Measurements from ENCODE around the gene RERE. TPM values are rescaled to one million over a fixed set of nuclear protein-coding genes. Genes with fewer than 3 reads are reported as not detected.

Gene RERE
- total RNA-seq, 1 experiment from 2014 or later, result 40.6 TPM

DNA sequence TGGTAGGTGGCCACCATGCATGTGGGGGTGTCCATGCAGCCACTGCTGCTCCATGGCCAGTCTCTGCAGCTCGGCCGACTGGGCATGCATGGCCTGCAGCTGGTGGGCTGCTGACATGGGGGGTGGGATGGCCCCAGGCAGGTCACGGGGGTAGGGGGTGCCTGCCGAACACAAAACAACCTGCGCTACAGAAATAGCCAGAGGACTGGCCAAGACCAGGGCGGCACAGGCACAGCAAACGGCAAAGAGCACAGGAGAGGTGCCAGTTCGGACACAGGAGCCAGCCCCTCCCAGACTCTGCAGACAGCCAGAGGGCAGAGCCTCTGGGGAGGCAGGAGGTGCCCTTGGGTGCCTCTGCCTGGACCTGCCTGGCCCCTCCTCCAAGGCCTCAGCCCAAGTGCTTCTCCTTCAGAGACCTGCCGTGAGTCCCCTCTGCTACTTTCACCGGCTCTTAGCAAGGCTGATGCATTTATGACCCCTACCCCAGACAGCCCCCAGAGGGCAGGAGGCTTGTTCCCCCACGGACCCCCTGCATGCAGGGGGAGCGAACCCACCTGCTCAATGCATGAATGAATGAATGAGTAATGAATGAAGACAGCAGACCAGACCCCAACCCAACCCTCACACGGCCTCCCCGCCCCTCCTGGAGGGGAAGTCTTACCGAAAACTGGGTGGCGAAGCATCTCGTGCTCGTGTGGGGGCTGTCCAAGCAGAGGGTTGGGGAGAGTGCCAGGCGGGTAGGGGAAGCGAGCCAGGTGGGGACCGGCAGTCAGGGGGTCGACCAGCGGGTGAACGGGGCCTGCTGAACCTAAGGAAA lies 461.8 kb downstream of the RERE start:
- no peak overlapping the region for H2AFZ ChIP-seq (ENCODE audit: low read depth, low read length, poor library complexity, severe bottlenecking)
- POLR2A ChIA-PET, result no interaction called here
- CTCF ChIA-PET, result no interaction called here
- H3K27ac ChIP-seq (ENCODE audit: low read depth, low read length), result no peak overlapping the region
- TF ChIP-seq TCF7L2 (IDR thresholded peaks at IDR 0.05; ENCODE audit: borderline replicate concordance, extremely low read depth, insufficient read depth, insufficient read length), result no peak
- no peak for TF ChIP-seq EZH2 (IDR thresholded peaks at IDR 0.05)
- TF ChIP-seq, protein P1, sequence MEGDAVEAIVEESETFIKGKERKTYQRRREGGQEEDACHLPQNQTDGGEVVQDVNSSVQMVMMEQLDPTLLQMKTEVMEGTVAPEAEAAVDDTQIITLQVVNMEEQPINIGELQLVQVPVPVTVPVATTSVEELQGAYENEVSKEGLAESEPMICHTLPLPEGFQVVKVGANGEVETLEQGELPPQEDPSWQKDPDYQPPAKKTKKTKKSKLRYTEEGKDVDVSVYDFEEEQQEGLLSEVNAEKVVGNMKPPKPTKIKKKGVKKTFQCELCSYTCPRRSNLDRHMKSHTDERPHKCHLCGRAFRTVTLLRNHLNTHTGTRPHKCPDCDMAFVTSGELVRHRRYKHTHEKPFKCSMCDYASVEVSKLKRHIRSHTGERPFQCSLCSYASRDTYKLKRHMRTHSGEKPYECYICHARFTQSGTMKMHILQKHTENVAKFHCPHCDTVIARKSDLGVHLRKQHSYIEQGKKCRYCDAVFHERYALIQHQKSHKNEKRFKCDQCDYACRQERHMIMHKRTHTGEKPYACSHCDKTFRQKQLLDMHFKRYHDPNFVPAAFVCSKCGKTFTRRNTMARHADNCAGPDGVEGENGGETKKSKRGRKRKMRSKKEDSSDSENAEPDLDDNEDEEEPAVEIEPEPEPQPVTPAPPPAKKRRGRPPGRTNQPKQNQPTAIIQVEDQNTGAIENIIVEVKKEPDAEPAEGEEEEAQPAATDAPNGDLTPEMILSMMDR (IDR thresholded peaks at IDR 0.05 in 2 of 3, conservative IDR thresholded peaks at IDR 0.05 in 1 of 3; ENCODE audit: borderline replicate concordance in 1 of 3, insufficient read depth in 1 of 3, low read depth in 2 of 3, low read length in 2 of 3), result no peak
- TF ChIP-seq EZH2phosphoT487 (IDR thresholded peaks at IDR 0.05; ENCODE audit: borderline replicate concordance), result no peak
- RAD21 ChIA-PET (ENCODE audit: low non-redundant PET in 1 of 2, low total read pairs in 2 of 2, uncharacterized antibody in 2 of 2, unreplicated experiment in 2 of 2), result no interaction called here
- ATAC-seq (no peak), DNase-seq (ENCODE audit: low read depth, low spot score) (no peak)
- no peak overlapping the region for H3K9ac ChIP-seq (ENCODE audit: low read length)
- no TSS peak for BruUV-seq (replicated peaks)
- no peak overlapping the region for H3K4me3 ChIP-seq (replicated peaks in 1 of 2; ENCODE audit: low read depth in 1 of 2, low read length in 2 of 2)
- H3K27me3 ChIP-seq (ENCODE audit: insufficient read depth, low read length), result no peaks in the 10 kb centered on the region
- peaks cover 7 to 10% of the 10 kb centered on the region in 2 experiments; a peak in 3 of 4 replicates for H3K36me3 ChIP-seq (ENCODE audit: control insufficient read depth in 1 of 2, insufficient read depth in 2 of 2, low read length in 2 of 2)
- no peaks in the 10 kb centered on the region for H3K9me3 ChIP-seq (ENCODE audit: control insufficient read depth in 1 of 2, insufficient read depth in 1 of 2, low read depth in 1 of 2, low read length in 2 of 2)
- H3K4me2 ChIP-seq (ENCODE audit: low read length), result no peak overlapping the region
- peaks cover 0 to 9% of the 10 kb centered on the region in 2 experiments; a peak in 3 of 4 replicates for H3K4me1 ChIP-seq (ENCODE audit: control insufficient read depth in 1 of 2, insufficient read depth in 2 of 2, low read length in 2 of 2)
- intact Hi-C loops (cut with micrococcal nuclease), result no loop called here
- no peaks in the 10 kb centered on the region for H4K20me1 ChIP-seq (ENCODE audit: insufficient read depth)
- no peaks in the 10 kb centered on the region for H3K9me2 ChIP-seq (ENCODE audit: insufficient read depth)
- H3K79me2 ChIP-seq (ENCODE audit: insufficient read depth, low read length), result no peaks in the 10 kb centered on the region

DNA sequence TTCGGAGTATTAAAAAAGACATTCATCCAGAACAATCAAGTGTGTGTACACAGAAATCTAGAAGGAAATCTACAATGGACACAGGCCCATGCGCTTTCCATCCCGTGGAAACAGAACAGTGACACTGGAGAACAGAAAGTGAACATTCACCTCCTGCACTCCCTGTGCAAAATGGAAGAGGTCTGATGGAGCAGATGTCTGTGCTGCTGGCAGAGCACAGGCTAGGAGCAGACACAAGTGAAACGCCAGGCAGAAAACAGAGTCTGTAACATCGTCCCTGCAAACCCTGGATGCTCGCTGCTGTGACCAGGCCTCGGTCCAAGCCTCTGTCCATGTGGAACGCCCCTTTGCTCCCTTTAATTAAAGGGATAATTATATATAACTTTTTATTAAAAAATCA lies 463.4 kb downstream of the RERE start:
- no peak overlapping the region for H3K4me2 ChIP-seq (ENCODE audit: low read length)
- DNase-seq (ENCODE audit: low read depth, low spot score) (no peak), ATAC-seq (no peak)
- H3K27ac ChIP-seq (ENCODE audit: low read depth, low read length), result no peak overlapping the region
- no peak overlapping the region for H2AFZ ChIP-seq (ENCODE audit: low read depth, low read length, poor library complexity, severe bottlenecking)
- H3K27me3 ChIP-seq (ENCODE audit: insufficient read depth, low read length), result no peaks in the 10 kb centered on the region
- no peaks in the 10 kb centered on the region for H4K20me1 ChIP-seq (ENCODE audit: insufficient read depth)
- no peak overlapping the region for H3K9ac ChIP-seq (ENCODE audit: low read length)
- peaks cover 0 to 9% of the 10 kb centered on the region in 2 experiments; a peak in 3 of 4 replicates for H3K4me1 ChIP-seq (ENCODE audit: control insufficient read depth in 1 of 2, insufficient read depth in 2 of 2, low read length in 2 of 2)
- H3K4me3 ChIP-seq (replicated peaks in 1 of 2; ENCODE audit: low read depth in 1 of 2, low read length in 2 of 2), result no peak overlapping the region
- ChIA-PET RAD21 (ENCODE audit: low non-redundant PET in 1 of 2, low total read pairs in 2 of 2, uncharacterized antibody in 2 of 2, unreplicated experiment in 2 of 2) (no interaction called here), CTCF (interaction anchor here (0.9 kb wide), 1 partner anchor 379 kb away, joined by 3 read pairs; no protein-coding TSS in a partner anchor), POLR2A (no interaction called here)
- no peak for TF ChIP-seq EZH2 (IDR thresholded peaks at IDR 0.05)
- no peak for TF ChIP-seq RAD21 (IDR thresholded peaks at IDR 0.05; ENCODE audit: low read depth)
- no peak for TF ChIP-seq YY1 (IDR thresholded peaks at IDR 0.05; ENCODE audit: extremely low read depth, insufficient replicate concordance, low read depth, low read length)
- TF ChIP-seq, protein P2, sequence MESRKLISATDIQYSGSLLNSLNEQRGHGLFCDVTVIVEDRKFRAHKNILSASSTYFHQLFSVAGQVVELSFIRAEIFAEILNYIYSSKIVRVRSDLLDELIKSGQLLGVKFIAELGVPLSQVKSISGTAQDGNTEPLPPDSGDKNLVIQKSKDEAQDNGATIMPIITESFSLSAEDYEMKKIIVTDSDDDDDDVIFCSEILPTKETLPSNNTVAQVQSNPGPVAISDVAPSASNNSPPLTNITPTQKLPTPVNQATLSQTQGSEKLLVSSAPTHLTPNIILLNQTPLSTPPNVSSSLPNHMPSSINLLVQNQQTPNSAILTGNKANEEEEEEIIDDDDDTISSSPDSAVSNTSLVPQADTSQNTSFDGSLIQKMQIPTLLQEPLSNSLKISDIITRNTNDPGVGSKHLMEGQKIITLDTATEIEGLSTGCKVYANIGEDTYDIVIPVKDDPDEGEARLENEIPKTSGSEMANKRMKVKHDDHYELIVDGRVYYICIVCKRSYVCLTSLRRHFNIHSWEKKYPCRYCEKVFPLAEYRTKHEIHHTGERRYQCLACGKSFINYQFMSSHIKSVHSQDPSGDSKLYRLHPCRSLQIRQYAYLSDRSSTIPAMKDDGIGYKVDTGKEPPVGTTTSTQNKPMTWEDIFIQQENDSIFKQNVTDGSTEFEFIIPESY (IDR thresholded peaks at IDR 0.05; ENCODE audit: extremely low read depth, insufficient replicate concordance, low read length), result no peak
- no peak for TF ChIP-seq POLR2A (IDR thresholded peaks at IDR 0.05; ENCODE audit: borderline replicate concordance, extremely low read depth, insufficient read depth, insufficient read length)
- TF ChIP-seq CEBPB (IDR thresholded peaks at IDR 0.05; ENCODE audit: low read depth), result no peak
- no peak for TF ChIP-seq ZFX (IDR thresholded peaks at IDR 0.05)
- no peak for TF ChIP-seq SP1 (IDR thresholded peaks at IDR 0.05; ENCODE audit: low read depth)
- TF ChIP-seq SIN3A (IDR thresholded peaks at IDR 0.05; ENCODE audit: low read depth), result no peak
- TF ChIP-seq, protein P3, sequence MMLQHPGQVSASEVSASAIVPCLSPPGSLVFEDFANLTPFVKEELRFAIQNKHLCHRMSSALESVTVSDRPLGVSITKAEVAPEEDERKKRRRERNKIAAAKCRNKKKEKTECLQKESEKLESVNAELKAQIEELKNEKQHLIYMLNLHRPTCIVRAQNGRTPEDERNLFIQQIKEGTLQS (IDR thresholded peaks at IDR 0.05), result no peak
- no peaks in the 10 kb centered on the region for H3K9me2 ChIP-seq (ENCODE audit: insufficient read depth)
- no peaks in the 10 kb centered on the region for H3K79me2 ChIP-seq (ENCODE audit: insufficient read depth, low read length)
- BruUV-seq (replicated peaks), result no TSS peak
- peaks cover 7 to 10% of the 10 kb centered on the region in 2 experiments; a peak in 3 of 4 replicates for H3K36me3 ChIP-seq (ENCODE audit: control insufficient read depth in 1 of 2, insufficient read depth in 2 of 2, low read length in 2 of 2)
- no peaks in the 10 kb centered on the region for H3K9me3 ChIP-seq (ENCODE audit: control insufficient read depth in 1 of 2, insufficient read depth in 1 of 2, low read depth in 1 of 2, low read length in 2 of 2)
- intact Hi-C loops (cut with micrococcal nuclease), result no loop called here
